Left renal cortex interstitium (tissue), 4 donors: ENCODE data around the gene PFKFB1. TPM values are rescaled to one million over a fixed set of nuclear protein-coding genes. Genes with fewer than 3 reads are reported as not detected.

Source experiments
- DNase-seq, 4 donors: peaks; one replicate each; pipeline ENCODE4 v3.0.0-alpha.2; 2013; ENCODE audit warnings: low read depth in 4 of 4, low spot score in 2 of 4, missing footprints in 1 of 4
- polyA plus RNA-seq, 4 donors: library from polyadenylated mRNA; unstranded; fragments of 120-200 nt; gene quantifications; one replicate each; pipeline ENCODE4 v1.2.1, GENCODE V29; 2013; ENCODE audit not compliant: insufficient read length in 4 of 4

Gene PFKFB1
- polyA plus RNA-seq: under 1 TPM; 0.43 to 0.72 (median 0.63) TPM

GRCh38 chrX:54994099-54994498, at the start of gene PFKFB1:
TSS of gene PFKFB1 (minus strand) at chrX:54994188. CDS start at chrX:54994007, 181 bp downstream.
- no peak for DNase-seq

GRCh38 chrX:55041514-55041913, 47.5 kb upstream of the PFKFB1 start:
- no peak for DNase-seq

- no peak for DNase-seq
Measured at GRCh38 chrX:55039471-55039870, 45.5 kb upstream of the PFKFB1 start.

GRCh38 chrX:55033429-55033828, 39.4 kb upstream of the PFKFB1 start:
- no peak for DNase-seq

- DNase-seq: no peak
Measured at GRCh38 chrX:55030271-55031205, 36.5 kb upstream of the PFKFB1 start, which contains the start of gene ALAS2. TSS of gene ALAS2 (minus strand) at chrX:55030977. CDS start at chrX:55026000, 4,977 bp downstream.

GRCh38 chrX:55029291-55029690, 35.3 kb upstream of the PFKFB1 start:
- DNase-seq: no peak

- DNase-seq: no peak
Measured at GRCh38 chrX:55028611-55029010, 34.6 kb upstream of the PFKFB1 start.

- DNase-seq: no peak
Measured at GRCh38 chrX:55028040-55028439, 34.1 kb upstream of the PFKFB1 start.

GRCh38 chrX:55026840-55027239, 32.9 kb upstream of the PFKFB1 start:
- no peak for DNase-seq

- DNase-seq: no peak
Measured at GRCh38 chrX:55026143-55026542, 32.2 kb upstream of the PFKFB1 start.

- DNase-seq: no peak
Measured at GRCh38 chrX:55014897-55015299, 20.9 kb upstream of the PFKFB1 start.

- DNase-seq: no peak
Measured at GRCh38 chrX:55011294-55011693, 17.3 kb upstream of the PFKFB1 start.

GRCh38 chrX:55008571-55009358, 14.8 kb upstream of the PFKFB1 start:
- DNase-seq: no peak

- DNase-seq: no peak
Measured at GRCh38 chrX:55007656-55008055, 13.7 kb upstream of the PFKFB1 start.

GRCh38 chrX:55006827-55007621, 13.0 kb upstream of the PFKFB1 start:
- DNase-seq: no peak

GRCh38 chrX:55005256-55005655, 11.3 kb upstream of the PFKFB1 start:
- no peak for DNase-seq

GRCh38 chrX:55004231-55004630, 10.2 kb upstream of the PFKFB1 start:
- no peak for DNase-seq

GRCh38 chrX:54999717-55000598, 6.0 kb upstream of the PFKFB1 start, which contains the start of gene APEX2:
TSS of gene APEX2 (plus strand) at chrX:55000363. CDS start at chrX:55000423, 60 bp downstream.
- peak; percentile 72 to 87 (median 81) for DNase-seq

- DNase-seq: no peak
Measured at GRCh38 chrX:54995621-54996020, 1.6 kb upstream of the PFKFB1 start.
